Measurements from ENCODE around the gene DBT.

DNA sequence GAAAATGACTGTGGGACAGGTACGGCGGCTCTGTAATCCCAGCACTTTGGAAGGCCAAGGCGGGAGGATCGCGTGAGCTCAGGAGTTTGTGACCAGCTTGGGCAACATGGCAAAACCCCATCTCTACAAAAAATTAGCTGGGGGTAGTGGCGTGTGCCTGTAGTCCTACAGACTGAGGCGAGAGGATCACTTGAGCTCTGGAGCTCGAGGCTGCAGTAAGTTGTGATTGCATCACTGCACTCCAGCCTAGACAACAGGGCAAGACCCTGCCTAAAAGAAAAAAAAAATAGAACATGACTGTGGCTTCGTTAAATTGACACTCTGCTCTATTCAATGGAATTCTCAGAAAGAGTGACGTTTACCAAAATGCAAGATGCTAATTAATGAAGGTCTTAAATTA, 3.9 kb upstream of the DBT start:
- TF ChIP-seq, protein P1, sequence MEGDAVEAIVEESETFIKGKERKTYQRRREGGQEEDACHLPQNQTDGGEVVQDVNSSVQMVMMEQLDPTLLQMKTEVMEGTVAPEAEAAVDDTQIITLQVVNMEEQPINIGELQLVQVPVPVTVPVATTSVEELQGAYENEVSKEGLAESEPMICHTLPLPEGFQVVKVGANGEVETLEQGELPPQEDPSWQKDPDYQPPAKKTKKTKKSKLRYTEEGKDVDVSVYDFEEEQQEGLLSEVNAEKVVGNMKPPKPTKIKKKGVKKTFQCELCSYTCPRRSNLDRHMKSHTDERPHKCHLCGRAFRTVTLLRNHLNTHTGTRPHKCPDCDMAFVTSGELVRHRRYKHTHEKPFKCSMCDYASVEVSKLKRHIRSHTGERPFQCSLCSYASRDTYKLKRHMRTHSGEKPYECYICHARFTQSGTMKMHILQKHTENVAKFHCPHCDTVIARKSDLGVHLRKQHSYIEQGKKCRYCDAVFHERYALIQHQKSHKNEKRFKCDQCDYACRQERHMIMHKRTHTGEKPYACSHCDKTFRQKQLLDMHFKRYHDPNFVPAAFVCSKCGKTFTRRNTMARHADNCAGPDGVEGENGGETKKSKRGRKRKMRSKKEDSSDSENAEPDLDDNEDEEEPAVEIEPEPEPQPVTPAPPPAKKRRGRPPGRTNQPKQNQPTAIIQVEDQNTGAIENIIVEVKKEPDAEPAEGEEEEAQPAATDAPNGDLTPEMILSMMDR (conservative IDR thresholded peaks at IDR 0.05), result no peak
- TF ChIP-seq ZFX (IDR thresholded peaks at IDR 0.05), result no peak
